Measurements from ENCODE around the gene FSD2. TPM values are rescaled to one million over a fixed set of nuclear protein-coding genes. Genes with fewer than 3 reads are reported as not detected.
"Not testable (repeated sequence)": the region's sequence is repeated elsewhere in the genome, so short reads cannot be mapped to it uniquely, and the experiment has no call there.

Gene FSD2
- total RNA-seq, 2 donors from 2014 or later, result not detected

GRCh38 chr15:82840166-82840565, 34.3 kb upstream of the FSD2 start:
- no peak overlapping the region for H3K27ac Mint-ChIP-seq
- peaks cover 7% of the 10 kb centered on the region for H3K27me3 Mint-ChIP-seq (ENCODE audit: low read depth)
- no peak overlapping the region for H3K4me3 Mint-ChIP-seq
- H3K4me1 Mint-ChIP-seq (ENCODE audit: low read depth), result peaks cover 7% of the 10 kb centered on the region
- H3K9me3 Mint-ChIP-seq, result peaks cover 0 to 5% of the 10 kb centered on the region in 2 donors
- DNase-seq (no peak), ATAC-seq (replicated peaks in 1 of 2) (no peak)
- peaks cover 3 to 7% of the 10 kb centered on the region in 2 donors for H3K36me3 Mint-ChIP-seq (ENCODE audit: insufficient read depth in 2 of 2)

GRCh38 chr15:82839136-82839535, 33.3 kb upstream of the FSD2 start:
- ATAC-seq (replicated peaks in 1 of 2) (no peak), DNase-seq (no peak)
- Mint-ChIP-seq H3K9me3 (peaks cover 0 to 5% of the 10 kb centered on the region in 2 donors), H3K4me3 (no peak overlapping the region), H3K27me3 (ENCODE audit: low read depth) (no peaks in the 10 kb centered on the region), H3K4me1 (ENCODE audit: low read depth) (no peaks in the 10 kb centered on the region), H3K27ac (no peak overlapping the region), H3K36me3 (ENCODE audit: insufficient read depth in 2 of 2) (peaks cover 5 to 9% of the 10 kb centered on the region in 2 donors)

- peaks cover 2% of the 10 kb centered on the region for H3K4me1 Mint-ChIP-seq (ENCODE audit: low read depth)
- H3K9me3 Mint-ChIP-seq, result peaks cover 0 to 5% of the 10 kb centered on the region in 2 donors
- peaks cover 10 to 12% of the 10 kb centered on the region in 2 donors for H3K36me3 Mint-ChIP-seq (ENCODE audit: insufficient read depth in 2 of 2)
- no peak for ATAC-seq (replicated peaks in 1 of 2)
- DNase-seq, result no peak
- H3K27ac Mint-ChIP-seq, result no peak overlapping the region
- H3K4me3 Mint-ChIP-seq, result no peak overlapping the region
- H3K27me3 Mint-ChIP-seq (ENCODE audit: low read depth), result no peaks in the 10 kb centered on the region
Measured at GRCh38 chr15:82838096-82838735, 32.3 kb upstream of the FSD2 start.

- Mint-ChIP-seq H3K36me3 (ENCODE audit: insufficient read depth in 2 of 2) (peaks cover 21 to 30% of the 10 kb centered on the region in 2 donors), H3K27ac (no peak overlapping the region), H3K9me3 (peaks cover 0 to 5% of the 10 kb centered on the region in 2 donors), H3K4me3 (no peak overlapping the region), H3K4me1 (ENCODE audit: low read depth) (peaks cover 24% of the 10 kb centered on the region), H3K27me3 (ENCODE audit: low read depth) (no peaks in the 10 kb centered on the region)
- DNase-seq (no peak), ATAC-seq (replicated peaks in 1 of 2) (no peak)
Measured at GRCh38 chr15:82835391-82835917, 29.6 kb upstream of the FSD2 start.

GRCh38 chr15:82833362-82833682, 27.5 kb upstream of the FSD2 start:
- no peaks in the 10 kb centered on the region for H3K27me3 Mint-ChIP-seq (ENCODE audit: low read depth)
- H3K36me3 Mint-ChIP-seq (ENCODE audit: insufficient read depth in 2 of 2), result peaks cover 25 to 40% of the 10 kb centered on the region in 2 donors
- peaks cover 35% of the 10 kb centered on the region for H3K4me1 Mint-ChIP-seq (ENCODE audit: low read depth)
- no peak for ATAC-seq (replicated peaks in 1 of 2)
- no peak overlapping the region for H3K27ac Mint-ChIP-seq
- peaks cover 0 to 5% of the 10 kb centered on the region in 2 donors for H3K9me3 Mint-ChIP-seq
- DNase-seq, result no peak
- no peak overlapping the region for H3K4me3 Mint-ChIP-seq

GRCh38 chr15:82832601-82833361, 26.9 kb upstream of the FSD2 start:
- Mint-ChIP-seq H3K36me3 (ENCODE audit: insufficient read depth in 2 of 2) (peaks cover 27 to 41% of the 10 kb centered on the region in 2 donors), H3K27ac (peak overlapping the region; percentile 58), H3K4me3 (peak overlapping the region; percentile 27 to 77), H3K4me1 (ENCODE audit: low read depth) (peaks cover 40% of the 10 kb centered on the region), H3K9me3 (peaks cover 0 to 4% of the 10 kb centered on the region in 2 donors), H3K27me3 (ENCODE audit: low read depth) (no peaks in the 10 kb centered on the region)
- ATAC-seq (replicated peaks in 1 of 2), result peak; percentile 84
- peak; percentile 50 to 52 for DNase-seq

- DNase-seq, result no peak
- Mint-ChIP-seq H3K36me3 (ENCODE audit: insufficient read depth in 2 of 2) (peaks cover 27 to 43% of the 10 kb centered on the region in 2 donors), H3K27ac (peak overlapping the region; percentile 58), H3K4me3 (peak overlapping the region; percentile 27 to 77), H3K27me3 (ENCODE audit: low read depth) (no peaks in the 10 kb centered on the region), H3K4me1 (ENCODE audit: low read depth) (peaks cover 42% of the 10 kb centered on the region), H3K9me3 (peaks cover 0 to 2% of the 10 kb centered on the region in 2 donors)
- ATAC-seq (replicated peaks in 1 of 2), result no peak
Measured at GRCh38 chr15:82831894-82832600, 26.2 kb upstream of the FSD2 start.

GRCh38 chr15:82830427-82831173, 24.7 kb upstream of the FSD2 start:
- H3K9me3 Mint-ChIP-seq, result no peaks in the 10 kb centered on the region
- no peak overlapping the region for H3K27ac Mint-ChIP-seq
- H3K36me3 Mint-ChIP-seq (ENCODE audit: insufficient read depth in 2 of 2), result peaks cover 23 to 52% of the 10 kb centered on the region in 2 donors
- peaks cover 42% of the 10 kb centered on the region for H3K4me1 Mint-ChIP-seq (ENCODE audit: low read depth)
- H3K4me3 Mint-ChIP-seq, result no peak overlapping the region
- ATAC-seq (replicated peaks in 1 of 2) (peak; percentile 33), DNase-seq (no peak)
- H3K27me3 Mint-ChIP-seq (ENCODE audit: low read depth), result no peaks in the 10 kb centered on the region

- Mint-ChIP-seq H3K27ac (no peak overlapping the region), H3K4me1 (ENCODE audit: low read depth) (peaks cover 42% of the 10 kb centered on the region), H3K4me3 (no peak overlapping the region), H3K9me3 (no peaks in the 10 kb centered on the region), H3K27me3 (ENCODE audit: low read depth) (no peaks in the 10 kb centered on the region), H3K36me3 (ENCODE audit: insufficient read depth in 2 of 2) (peaks cover 22 to 50% of the 10 kb centered on the region in 2 donors)
- DNase-seq (no peak), ATAC-seq (replicated peaks in 1 of 2) (no peak)
Measured at GRCh38 chr15:82829234-82829633, 23.4 kb upstream of the FSD2 start.

GRCh38 chr15:82828075-82828474, 22.2 kb upstream of the FSD2 start:
- ATAC-seq (replicated peaks in 1 of 2) (peak; percentile 50 to 56), DNase-seq (no peak)
- Mint-ChIP-seq H3K36me3 (ENCODE audit: insufficient read depth in 2 of 2) (peaks cover 17 to 43% of the 10 kb centered on the region in 2 donors), H3K9me3 (no peaks in the 10 kb centered on the region), H3K4me3 (no peak overlapping the region), H3K27ac (no peak overlapping the region), H3K27me3 (ENCODE audit: low read depth) (no peaks in the 10 kb centered on the region), H3K4me1 (ENCODE audit: low read depth) (peaks cover 39% of the 10 kb centered on the region)

- Mint-ChIP-seq H3K27me3 (ENCODE audit: low read depth) (no peaks in the 10 kb centered on the region), H3K27ac (no peak overlapping the region), H3K9me3 (no peaks in the 10 kb centered on the region), H3K36me3 (ENCODE audit: insufficient read depth in 2 of 2) (peaks cover 8 to 34% of the 10 kb centered on the region in 2 donors), H3K4me3 (no peak overlapping the region), H3K4me1 (ENCODE audit: low read depth) (peaks cover 5% of the 10 kb centered on the region)
- ATAC-seq (replicated peaks in 1 of 2) (no peak), DNase-seq (no peak)
Measured at GRCh38 chr15:82823049-82823448, 17.2 kb upstream of the FSD2 start.

- H3K4me1 Mint-ChIP-seq (ENCODE audit: low read depth); DNase-seq; ATAC-seq (replicated peaks in 1 of 2); H3K27ac Mint-ChIP-seq; H3K9me3 Mint-ChIP-seq; H3K27me3 Mint-ChIP-seq (ENCODE audit: low read depth); H3K4me3 Mint-ChIP-seq: not testable (repeated sequence)
- H3K36me3 Mint-ChIP-seq (ENCODE audit: insufficient read depth in 2 of 2), result peaks cover 9 to 38% of the 10 kb centered on the region in 2 donors
Measured at GRCh38 chr15:82821851-82822250, 16.0 kb upstream of the FSD2 start.
